Gastroesophageal sphincter (tissue), 3 donors: ENCODE data around the gene MAP7D3.

Experiments
- EP300 ChIP-seq: sonication (generic); formaldehyde crosslinking; IDR thresholded peaks from one replicate; pipeline ENCODE4 v1.6.1; 2017; ENCODE audit warnings: antibody characterized with exemption, mild to moderate bottlenecking
- POLR2A ChIP-seq, 2 donors: fragments of 450-650 bp; IDR thresholded peaks; one replicate each; pipeline ENCODE4 v1.6.1; 2017; ENCODE audit warnings: antibody characterized with exemption in 2 of 2, mild to moderate bottlenecking in 2 of 2, moderate library complexity in 1 of 2
- POLR2AphosphoS5 ChIP-seq: sonication (generic); formaldehyde crosslinking; IDR thresholded peaks from one replicate; pipeline ENCODE4 v1.6.1; 2017; ENCODE audit warnings: antibody characterized with exemption
- TF ChIP-seq, protein P1 (sequence below), 4 experiments: fragments of 200-600 bp in 2 of 4; fragments of 450-650 bp in 2 of 4; sonication (generic) in 1 of 4; IDR thresholded peaks; one replicate each; pipeline ENCODE4 v1.5.1; 2017 to 2019; ENCODE audit warnings: antibody characterized with exemption in 4 of 4, mild to moderate bottlenecking in 2 of 4, moderate library complexity in 2 of 4

DNA sequence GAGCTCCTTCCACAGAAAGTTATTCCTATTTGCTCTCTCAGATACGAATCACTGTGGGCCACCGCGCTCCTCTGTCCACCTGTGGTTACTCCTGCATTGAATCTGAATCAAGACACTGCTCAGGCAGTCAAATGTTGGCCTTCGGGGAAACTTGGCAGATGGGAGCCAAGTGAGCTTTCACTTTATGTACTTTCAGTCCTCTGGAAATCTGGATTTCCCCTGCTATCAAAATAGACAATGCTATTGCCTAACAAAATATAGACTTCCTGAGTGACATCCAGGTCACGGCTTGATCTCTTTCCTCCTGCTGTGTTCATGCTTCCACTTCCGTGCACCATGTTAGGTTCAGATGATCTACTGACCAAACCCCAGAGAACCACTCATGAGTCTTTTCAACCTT, 60.0 kb downstream of the MAP7D3 start:
- TF ChIP-seq POLR2A (IDR thresholded peaks at IDR 0.05) (no peak), EP300 (no peak), POLR2AphosphoS5 (no peak)
- TF ChIP-seq, protein P1, sequence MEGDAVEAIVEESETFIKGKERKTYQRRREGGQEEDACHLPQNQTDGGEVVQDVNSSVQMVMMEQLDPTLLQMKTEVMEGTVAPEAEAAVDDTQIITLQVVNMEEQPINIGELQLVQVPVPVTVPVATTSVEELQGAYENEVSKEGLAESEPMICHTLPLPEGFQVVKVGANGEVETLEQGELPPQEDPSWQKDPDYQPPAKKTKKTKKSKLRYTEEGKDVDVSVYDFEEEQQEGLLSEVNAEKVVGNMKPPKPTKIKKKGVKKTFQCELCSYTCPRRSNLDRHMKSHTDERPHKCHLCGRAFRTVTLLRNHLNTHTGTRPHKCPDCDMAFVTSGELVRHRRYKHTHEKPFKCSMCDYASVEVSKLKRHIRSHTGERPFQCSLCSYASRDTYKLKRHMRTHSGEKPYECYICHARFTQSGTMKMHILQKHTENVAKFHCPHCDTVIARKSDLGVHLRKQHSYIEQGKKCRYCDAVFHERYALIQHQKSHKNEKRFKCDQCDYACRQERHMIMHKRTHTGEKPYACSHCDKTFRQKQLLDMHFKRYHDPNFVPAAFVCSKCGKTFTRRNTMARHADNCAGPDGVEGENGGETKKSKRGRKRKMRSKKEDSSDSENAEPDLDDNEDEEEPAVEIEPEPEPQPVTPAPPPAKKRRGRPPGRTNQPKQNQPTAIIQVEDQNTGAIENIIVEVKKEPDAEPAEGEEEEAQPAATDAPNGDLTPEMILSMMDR (IDR thresholded peaks at IDR 0.05): no peak
